H1 (cell line): ENCODE results near the gene MYOM1. TPM values are rescaled to one million over a fixed set of nuclear protein-coding genes. Genes with fewer than 3 reads are reported as not detected.

Experiments used
- SP1 ChIP-seq: IDR thresholded peaks from 2 replicates; pipeline ENCODE4 v1.6.1; 2011; ENCODE audit warnings: low read depth, low read length
- polyA plus RNA-seq, 7 experiments: library from polyadenylated mRNA; depleted of rRNA in 3 of 7; stranded (reverse) in 5 of 7; unstranded in 2 of 7; fragments of >200 nt in 5 of 7; fragments of 200-250 nt in 2 of 7; gene quantifications; 1 replicate in 5 of 7; 2 replicates in 1 of 7; 4 replicates in 1 of 7; pipeline versions ENCODE4 v1.2.1 to v1.2.3, GENCODE V29; 2011 to 2013; ENCODE audit warnings: missing spikeins in 2 of 7, mixed read lengths in 2 of 7
- total RNA-seq: library from RNA; stranded (reverse); fragmentation: NEBNext Ultra II Directional; extraction: Animal tissue kit (Norgen Biotek cat#: 25700); gene quantifications from 2 replicates; pipeline ENCODE4 v1.2.1, GENCODE V29; 2021
- TF ChIP-seq, protein P1 (sequence below): fragments of 300-600 bp; sonication (generic); IDR thresholded peaks from 2 replicates; pipeline ENCODE4 v1.7.1; 2012; ENCODE audit warnings: low read length, moderate library complexity, mild to moderate bottlenecking, inconsistent platforms; ENCODE audit not compliant: insufficient replicate concordance

Gene MYOM1
- total and polyA plus RNA-seq, 2 of the 8 experiments (the other 6 are each of a cell fraction or from before 2014, with no cell fraction given), result 0.06 to 0.32 TPM

DNA sequence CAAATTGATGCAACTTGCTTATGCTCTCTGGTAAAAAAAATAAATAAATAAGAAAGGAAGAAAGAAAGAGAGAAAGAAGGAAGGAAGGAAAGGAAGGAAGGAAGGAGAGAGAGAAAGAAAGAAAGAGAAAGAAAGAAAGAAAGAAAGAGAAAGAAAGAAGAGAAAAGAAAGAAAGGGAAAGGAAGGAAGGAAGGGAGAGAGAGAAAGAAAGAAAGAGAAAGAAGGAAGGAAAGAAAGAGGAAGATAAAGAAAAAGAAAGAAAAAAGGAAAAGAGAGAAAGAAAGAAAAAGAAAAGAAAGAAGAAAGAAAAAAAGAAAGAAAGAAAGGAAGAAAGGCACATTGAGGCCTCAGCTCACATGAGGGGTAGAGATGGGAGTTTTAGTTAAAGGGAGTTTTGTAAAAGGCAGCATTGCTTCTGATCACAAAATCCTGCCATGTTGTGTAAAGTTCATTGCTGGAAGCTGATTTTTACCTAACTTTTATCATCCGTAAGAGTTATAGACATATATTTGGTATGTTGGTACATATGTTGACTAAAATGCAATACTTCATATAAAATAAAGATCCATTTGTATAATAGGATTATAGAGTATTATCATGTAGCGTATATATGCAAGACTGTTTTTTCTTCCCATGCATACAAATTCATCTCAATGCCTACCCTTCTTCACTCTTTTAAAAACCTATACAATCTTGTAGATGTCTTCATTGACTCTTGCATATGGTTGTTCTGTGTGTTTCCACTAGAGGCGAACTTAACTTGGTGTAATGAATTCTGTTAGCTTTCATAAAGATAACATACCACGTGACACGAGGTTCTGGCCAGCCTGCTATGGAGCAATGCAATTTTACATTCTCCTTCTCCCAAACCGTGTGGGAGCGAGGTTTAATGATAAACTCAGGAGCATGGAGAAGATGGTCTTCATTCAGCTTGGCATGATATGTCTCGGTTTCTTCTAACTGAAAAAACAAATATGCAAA is 32.8 kb downstream of the MYOM1 start (continued):
- TF ChIP-seq SP1, result no peak
- TF ChIP-seq, protein P1, sequence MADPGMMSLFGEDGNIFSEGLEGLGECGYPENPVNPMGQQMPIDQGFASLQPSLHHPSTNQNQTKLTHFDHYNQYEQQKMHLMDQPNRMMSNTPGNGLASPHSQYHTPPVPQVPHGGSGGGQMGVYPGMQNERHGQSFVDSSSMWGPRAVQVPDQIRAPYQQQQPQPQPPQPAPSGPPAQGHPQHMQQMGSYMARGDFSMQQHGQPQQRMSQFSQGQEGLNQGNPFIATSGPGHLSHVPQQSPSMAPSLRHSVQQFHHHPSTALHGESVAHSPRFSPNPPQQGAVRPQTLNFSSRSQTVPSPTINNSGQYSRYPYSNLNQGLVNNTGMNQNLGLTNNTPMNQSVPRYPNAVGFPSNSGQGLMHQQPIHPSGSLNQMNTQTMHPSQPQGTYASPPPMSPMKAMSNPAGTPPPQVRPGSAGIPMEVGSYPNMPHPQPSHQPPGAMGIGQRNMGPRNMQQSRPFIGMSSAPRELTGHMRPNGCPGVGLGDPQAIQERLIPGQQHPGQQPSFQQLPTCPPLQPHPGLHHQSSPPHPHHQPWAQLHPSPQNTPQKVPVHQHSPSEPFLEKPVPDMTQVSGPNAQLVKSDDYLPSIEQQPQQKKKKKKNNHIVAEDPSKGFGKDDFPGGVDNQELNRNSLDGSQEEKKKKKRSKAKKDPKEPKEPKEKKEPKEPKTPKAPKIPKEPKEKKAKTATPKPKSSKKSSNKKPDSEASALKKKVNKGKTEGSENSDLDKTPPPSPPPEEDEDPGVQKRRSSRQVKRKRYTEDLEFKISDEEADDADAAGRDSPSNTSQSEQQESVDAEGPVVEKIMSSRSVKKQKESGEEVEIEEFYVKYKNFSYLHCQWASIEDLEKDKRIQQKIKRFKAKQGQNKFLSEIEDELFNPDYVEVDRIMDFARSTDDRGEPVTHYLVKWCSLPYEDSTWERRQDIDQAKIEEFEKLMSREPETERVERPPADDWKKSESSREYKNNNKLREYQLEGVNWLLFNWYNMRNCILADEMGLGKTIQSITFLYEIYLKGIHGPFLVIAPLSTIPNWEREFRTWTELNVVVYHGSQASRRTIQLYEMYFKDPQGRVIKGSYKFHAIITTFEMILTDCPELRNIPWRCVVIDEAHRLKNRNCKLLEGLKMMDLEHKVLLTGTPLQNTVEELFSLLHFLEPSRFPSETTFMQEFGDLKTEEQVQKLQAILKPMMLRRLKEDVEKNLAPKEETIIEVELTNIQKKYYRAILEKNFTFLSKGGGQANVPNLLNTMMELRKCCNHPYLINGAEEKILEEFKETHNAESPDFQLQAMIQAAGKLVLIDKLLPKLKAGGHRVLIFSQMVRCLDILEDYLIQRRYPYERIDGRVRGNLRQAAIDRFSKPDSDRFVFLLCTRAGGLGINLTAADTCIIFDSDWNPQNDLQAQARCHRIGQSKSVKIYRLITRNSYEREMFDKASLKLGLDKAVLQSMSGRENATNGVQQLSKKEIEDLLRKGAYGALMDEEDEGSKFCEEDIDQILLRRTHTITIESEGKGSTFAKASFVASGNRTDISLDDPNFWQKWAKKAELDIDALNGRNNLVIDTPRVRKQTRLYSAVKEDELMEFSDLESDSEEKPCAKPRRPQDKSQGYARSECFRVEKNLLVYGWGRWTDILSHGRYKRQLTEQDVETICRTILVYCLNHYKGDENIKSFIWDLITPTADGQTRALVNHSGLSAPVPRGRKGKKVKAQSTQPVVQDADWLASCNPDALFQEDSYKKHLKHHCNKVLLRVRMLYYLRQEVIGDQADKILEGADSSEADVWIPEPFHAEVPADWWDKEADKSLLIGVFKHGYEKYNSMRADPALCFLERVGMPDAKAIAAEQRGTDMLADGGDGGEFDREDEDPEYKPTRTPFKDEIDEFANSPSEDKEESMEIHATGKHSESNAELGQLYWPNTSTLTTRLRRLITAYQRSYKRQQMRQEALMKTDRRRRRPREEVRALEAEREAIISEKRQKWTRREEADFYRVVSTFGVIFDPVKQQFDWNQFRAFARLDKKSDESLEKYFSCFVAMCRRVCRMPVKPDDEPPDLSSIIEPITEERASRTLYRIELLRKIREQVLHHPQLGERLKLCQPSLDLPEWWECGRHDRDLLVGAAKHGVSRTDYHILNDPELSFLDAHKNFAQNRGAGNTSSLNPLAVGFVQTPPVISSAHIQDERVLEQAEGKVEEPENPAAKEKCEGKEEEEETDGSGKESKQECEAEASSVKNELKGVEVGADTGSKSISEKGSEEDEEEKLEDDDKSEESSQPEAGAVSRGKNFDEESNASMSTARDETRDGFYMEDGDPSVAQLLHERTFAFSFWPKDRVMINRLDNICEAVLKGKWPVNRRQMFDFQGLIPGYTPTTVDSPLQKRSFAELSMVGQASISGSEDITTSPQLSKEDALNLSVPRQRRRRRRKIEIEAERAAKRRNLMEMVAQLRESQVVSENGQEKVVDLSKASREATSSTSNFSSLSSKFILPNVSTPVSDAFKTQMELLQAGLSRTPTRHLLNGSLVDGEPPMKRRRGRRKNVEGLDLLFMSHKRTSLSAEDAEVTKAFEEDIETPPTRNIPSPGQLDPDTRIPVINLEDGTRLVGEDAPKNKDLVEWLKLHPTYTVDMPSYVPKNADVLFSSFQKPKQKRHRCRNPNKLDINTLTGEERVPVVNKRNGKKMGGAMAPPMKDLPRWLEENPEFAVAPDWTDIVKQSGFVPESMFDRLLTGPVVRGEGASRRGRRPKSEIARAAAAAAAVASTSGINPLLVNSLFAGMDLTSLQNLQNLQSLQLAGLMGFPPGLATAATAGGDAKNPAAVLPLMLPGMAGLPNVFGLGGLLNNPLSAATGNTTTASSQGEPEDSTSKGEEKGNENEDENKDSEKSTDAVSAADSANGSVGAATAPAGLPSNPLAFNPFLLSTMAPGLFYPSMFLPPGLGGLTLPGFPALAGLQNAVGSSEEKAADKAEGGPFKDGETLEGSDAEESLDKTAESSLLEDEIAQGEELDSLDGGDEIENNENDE, result no peak
